GM15510 (cell line): ENCODE data around the gene FLYWCH1.

Experiments used
- POLR2A ChIP-seq: IDR thresholded peaks from 3 replicates; pipeline ENCODE4 v1.6.1; 2011; ENCODE audit warnings: borderline replicate concordance; ENCODE audit not compliant: insufficient read length; ENCODE audit errors: extremely low read depth

The FLYWCH1 gene

GRCh38 chr16:2911638-2912329, at the start of gene FLYWCH1:
TSS of gene FLYWCH1 (plus strand) at chr16:2911931. CDS start at chr16:2929686, 17,755 bp downstream.
- TF ChIP-seq POLR2A, result peak; percentile 79

- no peak for TF ChIP-seq POLR2A
Measured at GRCh38 chr16:2865651-2866050, 46.1 kb upstream of the FLYWCH1 start.

DNA sequence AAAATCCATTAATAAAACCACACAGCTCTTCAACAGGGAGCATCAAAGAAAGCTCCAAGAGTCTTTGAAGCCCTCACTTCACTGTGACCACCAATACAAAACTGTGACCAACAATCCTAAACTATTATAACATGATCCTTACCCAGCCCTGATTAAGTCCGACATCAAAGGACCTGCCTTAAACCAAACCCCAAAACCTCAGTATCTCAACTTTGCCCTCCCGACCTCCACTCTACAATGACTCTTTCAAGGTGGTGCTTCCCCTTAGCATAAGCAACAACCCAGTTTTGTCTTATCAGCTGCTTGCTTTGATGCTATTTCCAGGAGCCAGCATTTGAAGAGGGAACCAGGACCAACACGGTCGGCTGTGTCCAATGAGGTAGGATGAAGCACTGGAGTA, 45.3 kb upstream of the FLYWCH1 start:
- TF ChIP-seq POLR2A, result no peak

DNA sequence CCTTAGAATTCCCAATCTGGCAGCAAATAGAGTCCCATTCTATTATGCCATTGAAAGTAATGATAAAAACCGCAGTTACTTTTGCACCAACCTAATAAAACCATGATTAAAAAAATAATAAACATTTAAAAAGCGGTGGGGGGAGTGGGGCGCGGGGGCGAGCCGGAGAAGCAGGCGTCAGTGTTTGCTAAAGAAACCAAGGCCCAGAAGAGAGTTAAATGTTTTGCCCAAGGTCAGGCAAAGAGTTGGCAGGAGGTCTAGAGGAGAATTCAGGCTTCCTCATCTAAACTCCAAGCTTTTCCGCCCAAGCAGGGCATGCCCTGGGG, 44.1 kb upstream of the FLYWCH1 start:
- no peak for TF ChIP-seq POLR2A

GRCh38 chr16:2867987-2868789, 43.5 kb upstream of the FLYWCH1 start:
- peak; percentile 88 for TF ChIP-seq POLR2A

GRCh38 chr16:2871926-2872325, 39.8 kb upstream of the FLYWCH1 start:
- no peak for TF ChIP-seq POLR2A

DNA sequence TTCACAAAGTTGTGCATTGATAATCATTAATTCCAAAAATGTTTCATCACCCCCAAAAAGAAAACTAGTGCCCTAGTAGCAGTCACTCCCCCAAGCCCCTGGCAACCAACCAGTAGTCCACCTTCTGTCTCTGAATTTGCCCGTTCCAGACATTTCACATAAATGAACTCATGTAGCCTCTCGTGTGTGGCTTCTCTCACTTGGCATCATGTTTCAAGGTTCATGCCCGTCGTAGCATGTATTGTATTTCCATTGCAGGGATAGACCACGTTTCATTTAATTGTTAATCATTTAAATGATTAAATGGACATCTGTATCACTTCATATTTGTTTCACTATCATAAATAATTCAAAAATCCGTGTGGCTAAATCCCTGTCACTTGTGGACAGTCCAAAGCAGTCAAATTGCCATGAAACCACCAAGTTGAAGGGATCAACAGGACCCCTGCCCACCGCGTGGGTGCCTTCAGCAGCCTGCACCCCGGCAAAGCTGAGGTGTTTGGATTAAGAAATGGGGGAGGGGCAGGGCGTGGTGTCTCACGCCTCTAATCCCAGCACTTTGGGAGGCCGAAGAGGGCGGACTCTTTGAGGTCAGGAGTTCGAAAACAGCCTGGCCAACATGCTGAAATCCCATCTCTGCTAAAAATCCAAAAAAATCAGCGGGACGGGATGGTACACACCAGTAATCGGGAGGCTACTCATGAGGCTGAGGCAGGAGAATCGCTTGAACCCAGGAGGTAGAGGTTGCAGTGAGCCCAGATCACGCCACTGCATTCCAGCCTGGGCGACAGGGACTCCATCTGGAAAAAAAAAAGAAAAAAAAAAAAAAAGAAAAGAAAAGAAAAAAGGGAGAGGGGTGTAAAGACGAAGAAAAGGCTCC, 37.5 kb upstream of the FLYWCH1 start:
- no peak for TF ChIP-seq POLR2A

- no peak for TF ChIP-seq POLR2A
Measured at GRCh38 chr16:2874912-2875362, 36.8 kb upstream of the FLYWCH1 start.

DNA sequence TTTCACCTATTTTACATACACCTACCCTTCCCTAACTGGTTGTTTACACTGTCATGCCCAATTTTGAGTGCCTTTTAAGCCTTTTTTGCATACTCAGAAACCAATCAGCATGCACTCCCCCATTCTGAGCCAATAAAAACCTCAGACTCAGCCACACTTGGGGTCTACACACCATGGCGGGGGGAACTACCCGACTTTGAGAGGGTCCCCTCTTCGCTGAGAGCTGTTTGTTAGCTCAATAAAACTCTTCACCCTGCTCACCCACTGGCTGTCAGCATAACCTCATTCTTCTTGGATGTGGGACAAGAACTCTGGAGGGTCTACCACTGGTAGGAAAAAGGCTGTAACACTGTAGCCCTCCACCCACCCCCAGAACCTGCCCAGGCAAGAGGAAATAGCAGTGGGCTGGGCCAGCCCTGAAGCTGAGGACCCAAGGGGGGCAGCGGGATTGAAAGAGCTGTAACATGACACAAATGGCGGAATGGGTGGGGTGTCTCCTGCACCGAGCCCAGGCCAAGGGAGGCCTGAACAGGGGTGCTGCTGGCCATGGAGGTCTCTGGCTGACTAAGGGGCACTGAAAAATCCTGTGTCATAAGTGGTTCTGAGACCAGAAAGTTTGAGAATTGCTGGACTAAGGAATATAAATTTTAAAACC, 31.8 kb upstream of the FLYWCH1 start:
- no peak for TF ChIP-seq POLR2A

- TF ChIP-seq POLR2A, result peak; percentile 31
Measured at GRCh38 chr16:2881783-2882649, 29.7 kb upstream of the FLYWCH1 start.

GRCh38 chr16:2882650-2883457, 28.9 kb upstream of the FLYWCH1 start, which contains the start of gene FLYWCH2:
TSS of gene FLYWCH2 (plus strand) at chr16:2883215. CDS start at chr16:2896450, 13,235 bp downstream.
- peak; percentile 86 for TF ChIP-seq POLR2A

GRCh38 chr16:2883458-2883908, 28.2 kb upstream of the FLYWCH1 start:
- TF ChIP-seq POLR2A, result no peak

DNA sequence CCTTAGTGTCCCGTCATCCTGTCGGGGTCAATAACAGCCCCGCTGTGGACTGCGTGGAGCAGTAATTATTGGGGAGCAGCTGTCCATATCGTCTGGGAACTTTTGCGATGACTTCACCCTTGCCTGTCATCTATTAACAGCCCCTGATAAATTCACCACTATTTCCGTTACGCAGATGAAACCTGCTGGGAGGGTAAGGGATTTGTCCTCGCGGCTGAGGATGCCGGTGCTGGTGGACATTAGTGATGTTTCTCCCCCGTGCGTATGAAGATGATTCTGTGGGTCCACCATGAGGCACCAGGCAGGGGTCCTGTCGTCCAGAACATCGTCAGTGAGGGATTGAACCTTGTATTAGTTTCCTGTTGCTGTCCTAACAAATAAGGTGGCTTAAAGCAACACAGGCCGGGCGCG, 27.7 kb upstream of the FLYWCH1 start:
- no peak for TF ChIP-seq POLR2A
